Cerebellar cortex (tissue), 1 donor: Measurements from ENCODE around the gene XYLT1.
A peak's percentile ranks its signal among the peaks of the same experiment; 100 is the strongest.
"Not testable (repeated sequence)": the region's sequence is repeated elsewhere in the genome, so short reads cannot be mapped to it uniquely, and the experiment has no call there.

Source experiments
- DNase-seq: peaks from one replicate; pipeline ENCODE4 v3.0.0-alpha.2; 2015; ENCODE audit warnings: low spot score

The XYLT1 gene

DNA sequence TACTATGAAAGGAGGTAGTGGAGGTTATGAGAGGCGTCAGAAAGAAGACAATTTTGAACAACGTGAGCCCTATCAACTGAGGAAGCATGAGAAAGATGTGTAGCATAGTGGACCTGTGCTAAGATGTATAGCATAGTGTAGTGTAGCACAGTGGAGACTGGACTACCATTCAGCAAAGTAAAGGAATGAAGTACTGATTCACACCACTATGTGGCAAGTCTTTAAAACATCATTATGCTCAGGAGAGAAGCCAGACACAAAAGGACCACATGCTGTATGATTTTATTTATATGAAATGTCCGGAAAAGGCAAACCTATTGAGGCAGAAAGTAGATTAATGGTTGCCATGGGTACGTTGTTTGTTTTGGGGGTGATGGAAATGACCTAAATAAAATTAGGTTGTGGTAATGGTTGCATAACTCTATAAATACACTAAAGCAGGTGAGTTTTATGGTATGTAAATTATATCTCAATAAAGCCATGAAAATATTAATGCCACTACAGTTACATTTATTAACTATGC, 20.4 kb upstream of the XYLT1 start:
- DNase-seq, result no peak

- DNase-seq, result no peak
These were observed 17.7 kb upstream of the XYLT1 start for GRCh38 chr16:17488506-17488905.

DNA sequence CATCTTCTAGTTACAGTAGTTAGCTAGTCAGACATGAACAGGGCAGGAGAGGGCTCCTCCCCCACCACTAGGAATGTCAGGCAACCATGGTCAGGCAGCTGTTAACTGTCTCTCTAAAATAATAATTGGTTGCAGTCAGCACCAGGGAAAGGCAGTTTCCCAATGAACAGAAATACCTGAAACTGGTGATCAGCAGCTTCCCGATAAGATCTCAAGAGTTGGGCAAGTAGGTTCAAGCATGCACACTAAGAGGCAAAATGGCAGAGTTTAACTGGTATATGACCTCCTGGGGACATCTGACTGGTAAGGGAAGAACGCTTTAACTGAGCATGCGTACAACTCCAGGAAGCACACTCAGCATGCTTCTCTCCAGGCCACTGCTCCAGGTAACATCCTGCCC, 12.6 kb upstream of the XYLT1 start:
- no peak for DNase-seq

DNA sequence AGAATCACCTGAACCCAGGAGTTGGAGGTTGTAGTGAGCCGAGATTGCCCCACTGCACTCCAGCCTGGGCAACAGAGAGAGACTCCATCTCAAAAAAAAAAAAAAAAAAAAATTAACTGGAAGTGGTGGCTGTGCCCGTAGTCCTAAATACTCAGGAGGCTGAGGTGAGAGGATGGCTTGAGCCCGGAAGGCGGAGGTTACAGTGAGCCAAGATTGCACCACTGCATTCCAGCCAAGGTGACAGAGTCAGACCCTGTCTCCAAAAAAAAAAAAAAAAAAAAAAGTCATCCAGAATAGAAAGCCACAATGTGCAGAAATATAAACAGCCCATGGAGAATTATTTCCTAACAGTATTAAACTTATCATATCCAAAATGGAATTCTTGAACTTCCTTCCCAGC, 11.6 kb upstream of the XYLT1 start:
- not testable (repeated sequence) for DNase-seq

- no peak for DNase-seq
These were observed 11.0 kb upstream of the XYLT1 start for GRCh38 chr16:17481736-17482135.

DNA sequence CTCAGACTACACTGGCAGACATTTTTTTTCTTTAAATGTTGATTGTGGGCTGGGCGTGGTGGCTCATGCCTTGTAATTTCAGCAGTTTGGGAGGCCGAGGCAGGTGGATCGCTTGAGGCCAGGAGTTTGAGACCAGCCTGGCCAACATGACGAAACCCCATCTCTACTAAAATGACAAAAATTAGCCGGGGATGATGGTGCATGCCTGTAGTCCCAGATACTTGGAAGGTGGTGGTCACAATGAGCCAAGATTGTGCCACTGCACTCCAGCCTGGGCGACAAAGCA, 6.4 kb upstream of the XYLT1 start:
- DNase-seq, result not testable (repeated sequence)

DNA sequence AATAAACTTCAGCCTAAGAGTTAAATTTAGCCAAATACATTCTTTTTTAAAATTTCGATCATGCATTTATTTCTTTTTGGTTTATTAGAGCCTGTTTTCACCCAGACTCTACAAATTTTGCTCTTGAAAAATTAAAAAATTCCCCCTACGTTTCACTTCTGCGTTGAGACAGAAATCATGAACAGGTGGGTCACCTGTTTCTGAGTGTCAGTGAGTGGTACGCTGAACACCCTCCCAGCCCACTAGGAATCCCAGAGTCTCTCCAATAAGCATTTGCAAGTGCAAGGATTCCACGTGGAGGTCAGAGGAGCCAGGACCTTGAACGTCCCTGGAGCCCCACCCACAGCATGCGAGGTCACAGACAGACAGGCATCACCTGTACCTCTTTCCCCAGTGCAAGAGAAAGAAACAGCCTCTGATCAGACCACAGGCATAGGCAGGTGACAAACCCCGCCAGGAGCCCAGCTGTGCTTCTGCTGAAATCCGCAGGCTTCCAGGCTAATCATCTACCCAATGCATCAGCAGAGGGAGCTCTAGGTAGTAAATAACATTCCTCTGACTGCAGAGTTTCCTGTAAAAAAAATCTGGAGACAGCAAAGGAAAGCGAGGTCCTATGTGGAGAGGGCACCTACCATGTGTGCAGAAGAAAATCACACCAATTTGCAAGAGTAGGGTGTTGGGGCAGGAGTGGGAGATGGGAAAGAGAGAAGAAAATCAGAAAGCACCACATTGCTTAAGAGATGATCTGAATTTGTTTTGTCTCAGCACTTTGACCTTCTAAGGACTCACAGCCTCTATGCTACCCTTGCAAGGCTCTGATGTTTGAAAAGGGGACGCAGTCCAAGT, 5.9 kb upstream of the XYLT1 start:
- peak; percentile 9 for DNase-seq

DNA sequence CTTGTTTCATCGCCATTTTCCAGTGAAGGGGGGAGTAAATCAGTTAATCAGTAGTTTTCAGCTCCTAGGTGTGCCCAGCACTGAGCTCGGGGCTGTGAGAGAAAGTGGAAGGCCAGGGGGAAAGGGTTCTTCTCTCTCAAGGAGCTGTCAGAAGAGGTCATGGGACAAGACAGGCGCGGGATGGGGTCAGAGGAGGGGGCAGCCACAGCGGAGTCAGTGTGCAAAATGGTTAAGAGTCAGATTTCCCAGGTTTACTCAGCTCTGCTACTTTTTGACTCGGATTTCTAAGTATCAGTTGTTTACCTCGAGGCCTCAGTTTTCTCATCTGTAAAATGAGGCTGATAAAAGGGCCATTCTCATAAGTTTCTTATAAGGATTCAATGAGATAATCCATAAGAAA, 4.3 kb upstream of the XYLT1 start:
- no peak for DNase-seq

DNA sequence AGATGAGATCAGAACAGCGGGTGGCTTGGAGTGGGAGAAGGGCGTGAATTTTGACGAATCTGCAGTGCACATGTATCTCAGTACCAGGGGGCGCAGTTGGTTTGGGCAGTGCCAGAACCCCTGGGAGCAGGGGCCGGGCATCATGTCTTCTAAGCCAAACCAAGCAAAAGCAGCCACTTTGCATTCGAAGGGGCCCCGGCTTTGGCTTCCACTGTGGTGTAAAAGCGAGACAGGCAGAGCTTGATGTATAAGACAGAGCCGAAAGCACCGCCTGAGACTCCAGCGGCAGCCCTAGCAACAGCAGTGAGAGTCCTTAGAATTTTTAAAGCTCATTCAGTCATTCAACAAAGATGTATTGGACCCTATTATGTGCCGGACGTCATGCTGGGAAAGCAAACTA, 3.8 kb upstream of the XYLT1 start:
- DNase-seq, result no peak

GRCh38 chr16:17474037-17474436, 3.3 kb upstream of the XYLT1 start:
- no peak for DNase-seq

DNA sequence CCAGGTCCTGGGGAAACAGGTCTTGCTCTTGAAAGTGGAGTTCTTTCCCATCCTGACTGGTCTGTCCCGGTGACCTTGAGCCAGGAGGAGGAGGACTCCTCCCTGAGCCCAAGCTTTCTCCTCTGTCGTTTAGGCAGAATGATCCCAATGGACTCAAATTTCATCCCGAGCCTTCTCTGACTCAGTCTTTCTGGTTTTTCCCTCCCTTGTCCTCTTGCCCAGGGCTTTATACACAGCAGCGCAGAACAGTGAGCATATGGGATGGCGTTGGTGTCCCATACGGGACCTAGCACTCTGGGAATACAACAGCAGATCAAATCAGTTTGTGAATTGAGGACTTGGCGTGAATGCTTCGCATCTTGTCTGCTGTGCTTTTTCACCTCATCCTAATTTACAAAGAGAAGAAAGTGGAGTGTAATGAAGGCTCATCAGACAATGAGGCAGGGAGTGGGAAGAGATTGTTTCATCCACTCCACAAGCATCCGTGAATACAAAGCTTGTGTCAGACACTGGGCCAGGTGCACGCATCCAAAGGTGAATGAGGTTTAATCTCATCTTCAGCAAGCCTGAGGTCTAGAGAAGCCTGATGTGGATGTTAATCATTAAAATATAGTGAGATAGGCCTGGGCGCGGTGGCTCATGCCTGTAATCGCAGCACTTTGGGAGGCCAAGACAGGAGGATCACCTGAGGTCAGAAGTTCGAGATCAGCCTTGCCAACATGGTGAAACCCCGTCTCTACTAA, 1.1 kb upstream of the XYLT1 start:
- no peak for DNase-seq

DNA sequence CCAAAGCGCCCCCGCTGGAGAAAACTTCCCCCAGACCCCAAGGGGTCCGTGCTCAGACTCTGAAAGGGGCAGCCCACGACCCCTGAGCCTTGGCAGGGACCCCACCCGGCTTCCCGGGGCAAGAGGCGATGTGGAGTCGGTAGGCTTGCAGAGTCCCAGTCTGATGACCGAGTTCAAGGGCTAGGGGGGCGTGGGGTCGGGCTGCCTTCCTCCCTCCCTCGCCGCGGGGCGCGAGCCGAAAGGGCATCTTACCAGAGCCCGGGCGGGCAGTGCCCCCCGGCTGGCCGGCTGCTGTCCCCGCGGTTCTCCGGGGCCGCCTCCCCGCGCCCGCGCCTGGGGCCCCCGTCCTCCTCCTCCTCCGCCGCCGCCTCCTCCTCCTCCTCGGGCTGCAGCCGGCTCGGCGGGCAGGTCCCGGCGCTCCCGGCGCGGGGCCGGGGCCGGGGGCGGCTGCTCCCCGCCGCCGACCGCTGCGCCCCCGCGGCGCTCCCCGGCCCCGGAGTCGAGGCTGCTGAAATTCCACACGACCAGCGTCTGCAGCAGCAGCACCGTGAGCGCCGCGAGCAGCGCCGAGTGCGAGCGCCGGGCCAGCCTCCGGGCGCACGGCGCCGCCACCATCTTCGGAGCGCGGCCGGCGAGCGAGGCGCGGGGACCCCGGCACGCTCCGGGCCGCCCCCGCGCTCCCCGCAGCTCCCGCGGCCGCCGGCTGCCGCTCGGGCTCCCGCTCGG, 415 bp downstream of the XYLT1 start:
- DNase-seq, result no peak

GRCh38 chr16:17469741-17470181, 999 bp downstream of the XYLT1 start:
- DNase-seq, result no peak

DNA sequence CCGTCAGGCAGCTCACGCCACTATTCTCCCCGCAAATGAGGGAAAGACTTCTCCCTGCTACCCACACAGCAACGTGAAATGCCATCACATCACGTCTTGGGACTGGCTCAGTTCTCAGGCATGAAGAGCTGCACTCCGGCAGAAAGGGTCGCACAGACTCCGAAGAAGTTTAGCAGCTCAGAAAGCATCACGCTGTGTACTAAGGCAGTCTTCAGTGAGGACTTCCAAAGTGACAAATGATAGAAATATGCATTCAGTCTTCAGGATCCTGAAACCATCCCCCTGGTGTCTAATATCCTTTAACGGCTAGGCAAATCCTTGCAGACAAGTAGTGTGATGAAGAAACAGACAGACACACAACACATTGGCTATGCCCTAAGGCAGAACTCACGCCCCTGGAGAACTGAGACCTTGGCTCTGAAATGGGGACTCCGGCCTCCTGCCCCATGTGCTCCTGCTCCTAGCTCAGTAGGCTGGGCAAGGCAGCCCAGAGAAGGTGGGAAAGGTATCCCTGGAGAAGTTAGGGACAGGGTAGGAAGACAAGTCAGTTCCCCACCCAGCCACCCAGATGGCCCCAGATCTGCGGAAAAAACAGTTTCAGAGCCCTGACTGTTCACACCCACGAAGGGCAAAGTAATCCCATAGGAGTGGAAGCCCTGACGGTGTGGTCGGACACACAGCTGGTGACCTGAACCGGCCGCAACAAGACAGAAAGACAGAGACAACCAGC, 1.6 kb downstream of the XYLT1 start:
- no peak for DNase-seq

DNA sequence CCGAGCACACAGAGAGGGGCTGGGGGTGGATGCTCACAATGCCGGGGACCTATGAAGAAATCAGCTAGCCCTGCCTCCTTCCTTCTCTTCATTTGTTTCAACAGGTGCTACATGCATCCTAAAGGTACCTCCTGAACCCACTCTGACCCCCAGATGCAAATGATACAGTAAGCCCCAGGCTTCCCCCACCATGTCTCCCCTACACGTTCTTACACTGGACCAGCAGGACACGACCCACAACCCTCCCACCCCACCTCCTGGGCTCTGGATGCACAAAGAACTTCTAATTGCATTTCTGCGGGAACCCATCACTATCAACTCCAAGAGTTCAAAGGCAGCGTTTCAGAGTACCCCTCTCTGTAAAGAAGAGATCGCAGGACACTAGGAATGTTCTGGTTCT, 2.1 kb downstream of the XYLT1 start:
- DNase-seq, result no peak

GRCh38 chr16:17467923-17468540, 2.7 kb downstream of the XYLT1 start:
- peak; percentile 22 for DNase-seq

- no peak for DNase-seq
These were observed 3.9 kb downstream of the XYLT1 start for GRCh38 chr16:17466876-17467275.

- no peak for DNase-seq
These were observed 5.3 kb downstream of the XYLT1 start for GRCh38 chr16:17465460-17465859.

DNA sequence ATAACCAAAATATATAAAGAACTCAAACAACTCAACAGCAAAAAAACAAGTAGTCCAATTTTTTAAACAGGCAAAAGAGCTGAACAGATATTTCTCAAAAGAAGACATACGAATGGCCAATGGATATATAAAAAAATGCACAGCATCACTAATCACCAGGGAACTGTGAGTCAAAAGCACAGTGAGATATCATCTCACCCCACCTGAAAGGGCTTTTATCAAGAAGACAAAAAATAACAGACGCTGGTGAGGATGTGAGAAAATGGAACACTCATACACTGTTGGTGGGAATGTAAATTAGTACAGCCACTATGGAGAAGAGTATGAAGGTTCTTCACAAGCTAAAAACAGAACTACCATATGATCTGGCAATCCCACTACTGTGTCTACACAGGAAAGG, 7.4 kb downstream of the XYLT1 start:
- DNase-seq, result no peak

DNA sequence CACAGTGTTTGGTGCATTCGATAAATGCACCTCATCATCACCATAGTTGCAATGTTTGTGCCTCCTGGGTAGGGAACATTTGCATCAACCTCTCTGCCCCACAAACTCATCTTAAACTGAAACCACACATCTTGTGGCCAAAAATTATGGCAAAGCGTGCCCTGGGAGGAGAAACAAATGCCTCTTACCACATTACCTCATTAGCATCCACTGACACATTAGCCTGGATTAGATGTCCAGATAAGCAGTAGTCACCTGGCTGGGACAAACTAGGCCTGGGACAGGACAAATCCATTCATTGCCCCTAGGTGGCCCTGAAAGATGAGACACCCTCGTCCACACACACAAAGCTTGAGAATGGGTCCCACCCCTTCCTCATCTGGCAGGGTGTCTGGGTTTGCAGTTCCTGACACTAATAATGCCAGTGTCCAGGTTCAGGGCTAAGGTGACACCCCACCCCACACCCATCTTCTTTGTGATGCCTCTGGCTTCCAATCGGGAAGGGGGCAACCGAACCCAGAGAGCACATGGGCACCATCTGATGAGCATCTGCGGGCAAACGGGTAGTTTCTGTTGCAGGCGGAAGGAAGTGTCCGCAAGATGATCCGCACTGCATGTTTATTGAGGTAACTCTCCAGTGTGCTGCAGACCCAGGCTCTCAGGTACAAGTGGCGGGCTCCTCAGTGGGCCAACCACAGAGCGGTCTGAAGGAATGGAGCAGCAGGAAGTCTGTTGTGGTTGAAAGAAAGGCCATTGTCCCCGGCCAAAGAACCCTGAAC, 8.6 kb downstream of the XYLT1 start:
- DNase-seq, result no peak

- DNase-seq, result no peak
These were observed 9.9 kb downstream of the XYLT1 start for GRCh38 chr16:17460890-17461289.
